ENCODE data around the gene KRTAP5-7.

DNA sequence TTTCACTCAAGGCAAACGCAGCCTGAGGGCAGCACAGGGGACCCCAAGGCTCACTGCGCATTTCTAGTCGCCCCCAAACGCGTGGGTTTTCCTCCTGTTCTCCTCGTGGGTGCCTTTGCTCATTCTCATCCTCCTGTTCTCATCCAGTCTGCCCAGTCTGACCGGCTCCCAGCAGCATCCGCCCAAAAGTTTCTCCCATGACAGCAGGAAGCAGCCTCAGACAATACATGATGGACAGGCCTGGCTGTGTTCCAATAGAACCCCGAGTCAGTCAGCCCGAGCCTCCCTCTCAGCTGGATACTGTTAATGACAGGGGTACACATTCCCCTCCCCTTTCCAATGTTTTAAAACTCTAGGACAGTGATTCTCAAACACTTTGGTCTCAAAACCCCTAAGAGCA is 22.5 kb upstream of the KRTAP5-7 start:
- TF ChIP-seq, protein P1, sequence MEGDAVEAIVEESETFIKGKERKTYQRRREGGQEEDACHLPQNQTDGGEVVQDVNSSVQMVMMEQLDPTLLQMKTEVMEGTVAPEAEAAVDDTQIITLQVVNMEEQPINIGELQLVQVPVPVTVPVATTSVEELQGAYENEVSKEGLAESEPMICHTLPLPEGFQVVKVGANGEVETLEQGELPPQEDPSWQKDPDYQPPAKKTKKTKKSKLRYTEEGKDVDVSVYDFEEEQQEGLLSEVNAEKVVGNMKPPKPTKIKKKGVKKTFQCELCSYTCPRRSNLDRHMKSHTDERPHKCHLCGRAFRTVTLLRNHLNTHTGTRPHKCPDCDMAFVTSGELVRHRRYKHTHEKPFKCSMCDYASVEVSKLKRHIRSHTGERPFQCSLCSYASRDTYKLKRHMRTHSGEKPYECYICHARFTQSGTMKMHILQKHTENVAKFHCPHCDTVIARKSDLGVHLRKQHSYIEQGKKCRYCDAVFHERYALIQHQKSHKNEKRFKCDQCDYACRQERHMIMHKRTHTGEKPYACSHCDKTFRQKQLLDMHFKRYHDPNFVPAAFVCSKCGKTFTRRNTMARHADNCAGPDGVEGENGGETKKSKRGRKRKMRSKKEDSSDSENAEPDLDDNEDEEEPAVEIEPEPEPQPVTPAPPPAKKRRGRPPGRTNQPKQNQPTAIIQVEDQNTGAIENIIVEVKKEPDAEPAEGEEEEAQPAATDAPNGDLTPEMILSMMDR (conservative IDR thresholded peaks at IDR 0.05; ENCODE audit: low read length), result no peak
- TF ChIP-seq EZH2phosphoT487 (IDR thresholded peaks at IDR 0.05; ENCODE audit: borderline replicate concordance), result no peak
